Fibroblast of skin of right quadriceps (primary cell): ENCODE measurements around the gene PRKN.
A peak's percentile ranks its signal among the peaks of the same experiment; 100 is the strongest.

ENCODE experiments used
- DNase-seq: peaks from one replicate; pipeline ENCODE4 v3.0.0-alpha.2; 2013

PRKN gene

DNA sequence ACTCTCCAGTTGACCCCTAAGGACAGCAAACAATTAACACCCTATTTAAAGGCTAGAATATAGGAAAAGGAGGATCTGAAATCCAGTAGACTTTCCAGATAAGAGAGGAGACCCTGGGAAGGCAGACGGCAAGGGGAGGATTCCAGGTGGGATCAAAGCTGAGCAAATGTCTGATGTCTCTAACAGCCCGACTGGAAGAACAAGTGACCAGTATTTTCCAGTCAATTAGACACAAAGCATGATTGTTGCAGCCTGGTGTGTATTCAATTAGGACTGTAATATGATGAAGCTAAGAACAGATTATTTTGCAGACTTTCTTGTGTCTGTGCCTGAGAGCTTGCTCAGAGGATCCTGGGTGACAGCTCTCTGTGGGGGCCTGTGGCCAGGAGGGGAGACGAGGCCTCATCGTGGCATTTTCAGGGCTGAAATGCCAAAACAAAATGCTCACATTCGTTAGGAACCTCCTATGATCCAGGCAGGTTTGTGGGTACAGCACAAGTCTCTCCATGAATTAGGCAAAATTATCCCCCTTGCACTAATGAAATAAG, 981.9 kb downstream of the PRKN start:
- no peak for DNase-seq

DNA sequence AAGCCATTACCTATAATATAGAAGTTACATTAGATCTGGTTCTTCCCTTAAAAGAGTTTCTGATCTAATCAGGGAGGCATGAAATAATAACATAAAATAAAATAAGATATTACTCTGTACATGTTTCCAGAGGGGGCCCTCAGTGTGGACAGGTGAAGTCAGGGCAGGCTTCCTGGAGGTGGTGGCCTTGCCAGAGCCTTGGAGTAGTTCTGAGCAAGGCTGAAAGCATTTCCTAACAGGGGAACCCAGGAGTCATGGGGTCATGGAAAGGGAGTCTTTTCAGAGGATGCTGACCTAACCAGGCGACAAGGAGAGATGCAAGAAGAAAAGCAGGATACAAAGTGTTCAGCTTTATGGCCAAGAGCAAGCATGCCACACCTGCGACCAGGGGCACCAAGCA, 982.4 kb downstream of the PRKN start:
- DNase-seq = no peak

DNA sequence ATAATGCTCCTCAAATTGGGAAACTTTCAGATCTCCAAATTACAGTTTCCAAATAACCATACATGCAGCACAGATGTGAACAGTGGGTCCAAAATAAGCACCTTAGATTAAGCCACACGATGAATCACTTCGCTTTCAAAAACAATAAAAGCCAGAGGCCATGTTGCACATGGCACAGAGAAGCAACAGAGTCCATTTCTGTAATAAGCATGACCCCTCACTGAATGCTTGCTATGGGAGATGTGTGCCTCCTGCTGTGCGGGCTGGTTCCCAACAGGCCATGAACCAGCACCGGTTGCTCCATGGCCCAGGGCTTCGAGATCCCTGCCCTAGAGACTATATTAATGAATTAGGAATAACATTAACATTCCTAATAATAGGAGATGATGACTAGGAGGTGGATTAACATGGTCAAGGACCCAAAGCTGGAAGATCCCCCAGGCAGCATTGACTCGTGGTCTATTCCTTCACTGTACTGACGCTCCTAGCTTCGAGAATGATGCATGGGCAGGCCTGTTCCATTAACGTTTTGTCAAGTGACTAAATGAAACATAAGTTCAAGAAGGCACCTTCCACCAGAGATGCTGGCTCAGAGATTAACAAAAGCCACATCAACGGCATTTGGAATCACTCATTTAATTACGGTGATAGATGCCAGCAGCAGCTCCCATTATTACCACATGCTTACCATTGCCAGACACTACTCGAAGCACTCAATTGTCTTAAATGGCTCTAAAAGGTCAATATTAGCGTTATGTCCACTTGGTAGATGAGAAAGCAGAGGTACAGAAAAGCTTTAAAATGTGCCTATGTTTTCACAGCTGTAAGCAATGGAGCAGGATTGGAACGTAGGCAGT, 983.1 kb downstream of the PRKN start:
- peak; percentile 10 for DNase-seq

DNA sequence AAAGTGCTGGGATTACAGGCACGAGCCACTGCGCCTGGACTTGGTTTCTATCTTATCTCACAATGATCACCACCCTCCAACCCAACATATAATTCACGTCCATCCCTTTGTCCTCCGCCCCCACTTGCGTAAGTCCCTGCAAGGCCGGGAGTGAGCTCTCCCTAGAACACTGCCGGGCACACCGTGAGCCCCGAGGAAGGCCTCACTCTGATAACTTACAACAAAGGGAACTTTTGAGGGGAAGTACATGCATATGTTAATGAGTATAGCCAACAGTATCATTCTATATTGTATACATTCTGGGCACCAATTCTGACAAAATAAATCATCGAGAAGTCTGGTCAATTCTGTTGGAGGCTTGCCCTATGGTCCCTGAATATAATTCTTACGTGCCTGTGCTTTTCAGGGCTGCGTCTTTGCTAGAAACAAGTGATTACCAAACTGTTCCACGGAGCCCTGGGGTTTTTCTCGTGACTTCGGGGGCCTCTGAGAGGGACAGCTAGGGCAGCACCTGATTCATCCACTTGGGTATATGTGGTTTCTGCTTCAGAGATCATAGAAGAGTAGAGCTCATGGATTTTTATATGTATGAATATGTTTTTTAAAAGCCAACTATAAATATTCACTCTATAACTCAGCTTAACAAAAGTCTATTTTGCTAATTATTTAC, 983.9 kb downstream of the PRKN start:
- no peak for DNase-seq

DNA sequence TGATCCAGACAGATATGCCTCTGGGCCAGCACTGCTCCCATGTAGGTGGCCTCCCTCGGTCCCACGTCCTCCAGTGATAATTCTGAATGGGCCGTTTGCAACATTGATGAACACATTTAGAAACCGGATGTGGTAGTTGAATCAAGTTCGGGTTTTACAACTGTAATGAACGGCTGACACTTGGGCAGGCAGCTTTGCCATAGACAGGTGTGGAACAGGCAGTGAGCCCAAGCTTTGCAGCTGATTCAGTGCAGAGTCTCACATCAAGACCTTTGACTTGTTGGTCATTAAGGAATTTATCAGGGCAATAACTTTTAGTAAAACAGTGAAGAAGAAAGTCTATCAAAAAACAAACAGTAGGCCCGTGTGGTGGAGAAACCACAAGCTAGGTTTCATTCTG, 987.1 kb downstream of the PRKN start:
- DNase-seq = no peak

DNA sequence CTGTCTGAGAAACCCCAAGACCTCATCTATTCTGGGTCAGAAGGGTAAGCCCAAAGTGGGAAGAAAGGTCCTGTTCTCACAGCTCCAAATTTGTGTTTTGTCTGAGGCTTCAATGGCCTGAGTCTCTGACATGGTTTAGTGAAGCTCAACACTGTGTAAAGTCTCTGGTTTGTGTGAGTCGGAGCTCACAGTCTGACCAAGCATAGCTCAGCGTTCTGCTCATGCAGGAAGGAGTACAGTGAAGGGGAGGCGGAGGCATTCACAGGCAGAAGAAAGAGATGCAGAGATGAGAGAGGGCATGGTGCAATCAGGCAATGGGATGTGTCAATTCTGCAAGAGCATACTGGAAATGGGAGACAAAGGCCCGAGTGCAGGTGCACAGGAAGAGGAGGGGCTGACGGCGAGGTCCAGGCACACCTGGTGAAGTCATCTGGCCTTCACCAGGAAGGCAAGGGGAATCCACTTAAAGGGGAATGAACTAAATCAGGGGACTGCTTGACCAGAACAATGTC, 990.7 kb downstream of the PRKN start:
- peak; percentile 14 for DNase-seq

DNA sequence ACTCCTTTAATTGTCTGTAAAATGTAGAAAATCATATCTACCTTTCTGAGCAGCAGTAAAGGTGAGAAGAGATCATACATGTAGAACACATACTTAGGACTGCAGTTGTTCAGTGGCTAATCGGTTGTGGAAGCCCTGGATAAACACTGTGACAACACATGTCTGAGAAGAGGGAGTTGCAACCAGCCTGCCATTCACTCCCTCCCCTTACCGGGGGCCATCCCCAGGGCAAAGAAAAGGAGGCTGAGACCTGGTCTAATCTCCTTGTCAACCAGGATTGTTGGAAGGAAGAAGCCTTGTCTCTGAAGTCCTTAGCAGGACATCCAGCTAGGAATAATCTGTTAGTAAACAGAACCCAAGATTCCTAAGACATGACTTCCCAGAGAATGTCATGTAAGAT, 991.2 kb downstream of the PRKN start:
- no peak for DNase-seq

DNA sequence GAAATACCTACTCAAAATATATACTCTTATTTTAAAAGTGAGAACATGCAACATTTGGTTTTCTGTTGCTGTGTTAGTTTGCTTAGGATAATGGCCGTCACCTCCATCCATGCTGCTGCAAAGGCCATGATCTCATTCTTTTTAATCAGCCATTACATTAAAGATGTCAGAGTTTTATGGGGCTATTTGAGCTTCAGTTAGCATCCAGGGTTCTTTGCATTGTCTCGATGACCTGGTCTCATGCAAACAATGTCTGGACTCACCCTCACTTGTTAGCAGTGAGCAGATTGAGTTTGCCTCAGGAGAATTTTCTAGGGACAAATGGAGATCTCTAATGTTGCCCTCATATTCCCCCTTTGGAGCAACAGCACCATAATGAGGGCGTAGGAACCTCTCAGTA, 995.0 kb downstream of the PRKN start:
- no peak for DNase-seq

DNA sequence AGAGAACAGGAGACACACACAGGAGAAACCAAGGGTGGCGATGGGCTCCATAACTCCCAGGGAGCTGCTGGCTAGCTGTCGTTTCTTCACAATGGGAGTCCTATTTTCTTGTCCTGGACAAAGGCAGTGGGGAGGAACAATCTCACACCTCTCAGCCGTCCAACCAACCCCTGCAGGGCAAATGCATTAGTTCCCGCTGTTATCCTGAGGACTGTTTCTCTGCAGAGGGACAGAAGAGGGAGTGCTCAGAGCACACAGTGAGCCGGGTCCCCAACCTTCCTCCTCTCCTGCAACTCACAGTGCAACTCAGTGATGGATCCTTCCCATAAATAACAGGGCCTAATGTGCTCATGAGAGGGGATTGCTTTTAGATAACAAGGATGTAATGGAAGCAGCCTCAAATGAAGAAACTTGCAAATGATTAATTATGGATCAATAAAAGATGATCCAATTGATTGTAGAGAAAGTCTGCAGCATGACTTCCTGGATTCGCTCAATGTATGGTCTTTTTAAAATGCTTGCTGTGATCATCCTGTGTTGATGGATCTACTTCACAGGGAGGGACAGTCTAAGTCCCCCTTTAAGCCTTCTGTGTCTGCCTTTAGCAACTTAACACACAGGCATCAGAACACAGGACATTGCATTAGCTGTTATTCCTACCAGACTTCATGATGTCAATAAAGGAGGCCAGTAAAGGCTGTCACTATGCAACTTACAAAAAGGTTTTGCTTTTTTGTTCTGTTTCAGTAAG, 1000.3 kb downstream of the PRKN start:
- DNase-seq = no peak

DNA sequence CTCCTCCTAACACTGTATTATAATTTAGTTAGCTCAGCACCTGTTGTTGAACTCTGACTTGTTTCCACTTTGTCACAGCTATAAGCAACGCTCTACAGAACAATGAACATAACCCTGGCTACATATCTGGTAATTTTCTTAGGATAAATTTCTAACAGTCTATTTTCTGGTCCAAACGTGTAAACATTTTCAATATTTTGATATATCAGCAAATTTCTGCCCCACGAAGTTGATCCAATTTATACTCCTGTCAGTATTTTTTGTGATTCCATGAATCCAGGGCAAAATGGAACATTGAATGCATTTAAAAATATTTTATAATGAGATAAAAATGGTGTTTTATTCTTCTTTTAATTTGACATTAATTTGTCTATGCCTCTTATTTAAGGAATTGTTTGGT, 1005.2 kb downstream of the PRKN start:
- DNase-seq = no peak

DNA sequence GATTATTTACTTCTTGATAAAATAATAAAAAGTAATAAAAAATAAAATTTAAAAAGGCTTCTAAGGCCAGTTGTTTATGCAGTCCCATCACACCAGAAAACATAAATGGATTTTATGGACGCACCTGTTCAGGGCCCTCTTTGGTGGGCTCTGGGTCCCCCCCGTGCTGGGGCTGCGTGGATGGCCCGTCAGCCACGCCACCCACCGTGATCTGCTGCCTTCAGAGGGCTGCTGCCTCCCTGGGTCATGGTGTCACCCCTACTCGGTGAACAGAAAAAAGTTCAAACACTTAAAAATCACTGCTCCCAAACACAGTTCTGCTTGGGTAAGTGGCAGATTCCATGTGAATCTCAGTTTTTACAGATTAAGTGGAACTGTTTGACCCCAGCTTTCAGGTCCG, 1006.1 kb downstream of the PRKN start:
- DNase-seq = no peak

DNA sequence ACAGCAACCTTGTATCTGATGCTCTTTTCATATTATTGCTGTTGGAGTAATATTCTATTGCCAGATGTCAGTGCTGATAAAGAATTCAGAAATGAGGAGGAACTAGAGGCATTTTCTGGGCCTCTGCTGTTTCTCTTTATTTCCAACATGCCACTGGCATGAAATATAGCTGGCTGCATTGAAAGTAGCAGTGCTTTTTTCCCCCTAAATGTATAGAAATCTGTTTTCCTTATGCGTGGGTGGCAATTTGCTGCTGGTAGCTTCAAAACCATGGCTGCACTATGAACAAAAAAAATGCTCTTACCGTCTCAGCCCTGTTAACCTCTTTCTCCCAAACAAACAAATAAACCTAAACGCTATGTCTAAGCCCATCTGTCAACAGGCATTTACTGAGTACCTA, 1011.4 kb downstream of the PRKN start:
- DNase-seq = no peak

DNA sequence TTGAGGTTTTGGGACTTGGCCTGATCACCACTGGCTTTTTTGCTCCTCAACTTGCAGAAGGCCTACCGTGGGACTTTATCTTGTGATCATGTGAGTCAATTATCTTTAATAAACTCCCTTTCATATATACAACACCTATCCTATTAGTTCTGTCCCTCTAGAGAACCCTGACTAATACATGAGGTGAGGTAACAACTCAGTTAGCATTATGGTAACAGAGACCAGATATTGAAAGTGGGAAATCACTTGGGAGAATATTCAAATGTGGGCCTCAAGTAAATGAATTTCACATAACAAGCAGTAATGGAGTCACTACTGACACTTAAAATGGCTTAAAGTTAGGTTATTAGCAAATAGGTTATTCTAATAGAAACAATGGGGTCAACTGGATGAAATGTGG, 1015.6 kb downstream of the PRKN start:
- DNase-seq = no peak

DNA sequence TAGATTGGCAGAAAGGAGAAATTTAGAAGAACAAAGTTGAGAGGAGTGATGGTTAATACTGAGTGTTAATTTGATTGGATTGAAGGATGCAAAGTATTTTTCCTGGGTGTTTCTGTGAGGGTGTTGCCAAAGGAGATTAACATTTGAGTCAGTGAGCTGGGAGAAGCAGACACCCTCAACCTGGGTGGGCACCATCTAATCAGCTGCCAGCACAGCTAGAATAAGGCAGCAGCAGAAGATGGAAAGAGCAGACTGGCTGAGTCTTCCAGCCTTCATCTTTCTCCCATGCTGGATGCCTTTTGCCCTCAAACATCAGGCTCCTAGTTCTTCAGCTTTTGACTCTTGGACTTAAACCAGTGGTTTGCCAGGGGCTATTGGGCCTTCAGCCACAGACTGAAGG, 1016.1 kb downstream of the PRKN start:
- no peak for DNase-seq

DNA sequence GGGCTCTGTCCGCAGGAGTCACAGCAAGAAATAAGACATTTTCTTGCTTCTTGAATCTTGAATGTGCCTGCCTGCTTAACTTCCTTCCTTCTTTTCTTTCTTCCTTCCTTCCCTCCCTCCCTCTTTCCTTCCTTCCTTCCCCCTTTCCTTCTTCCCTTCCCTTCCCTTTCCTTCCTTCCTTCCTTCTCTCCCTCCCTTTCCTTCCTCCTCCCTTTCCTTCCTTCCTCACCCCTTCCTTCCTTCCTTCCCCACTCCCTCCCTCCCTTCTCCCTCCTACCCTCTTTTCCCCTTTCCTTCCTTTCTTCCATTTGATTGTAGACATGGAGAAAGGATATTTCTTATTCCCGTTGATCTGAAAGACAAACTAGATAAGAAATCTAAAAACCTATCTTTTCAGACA, 1016.9 kb downstream of the PRKN start:
- no peak for DNase-seq

DNA sequence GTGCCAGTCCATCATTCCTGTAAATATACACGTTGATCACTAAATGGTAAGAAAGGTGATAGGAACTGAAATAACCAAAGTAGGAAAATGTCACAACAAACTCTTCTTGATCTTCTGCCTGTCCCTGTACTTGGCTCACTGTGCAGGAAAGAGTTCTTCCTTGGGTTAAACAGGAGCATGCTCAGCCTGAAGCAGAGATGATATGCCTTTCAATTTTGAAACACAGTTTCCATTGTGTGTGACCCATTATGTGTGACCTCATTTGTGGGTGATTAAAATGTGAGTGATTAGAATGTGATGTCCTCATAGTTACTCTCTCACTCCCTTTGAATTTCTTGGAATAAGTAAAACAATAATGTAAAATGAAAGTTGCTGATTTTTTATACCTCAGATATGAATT, 1026.5 kb downstream of the PRKN start:
- DNase-seq = no peak

DNA sequence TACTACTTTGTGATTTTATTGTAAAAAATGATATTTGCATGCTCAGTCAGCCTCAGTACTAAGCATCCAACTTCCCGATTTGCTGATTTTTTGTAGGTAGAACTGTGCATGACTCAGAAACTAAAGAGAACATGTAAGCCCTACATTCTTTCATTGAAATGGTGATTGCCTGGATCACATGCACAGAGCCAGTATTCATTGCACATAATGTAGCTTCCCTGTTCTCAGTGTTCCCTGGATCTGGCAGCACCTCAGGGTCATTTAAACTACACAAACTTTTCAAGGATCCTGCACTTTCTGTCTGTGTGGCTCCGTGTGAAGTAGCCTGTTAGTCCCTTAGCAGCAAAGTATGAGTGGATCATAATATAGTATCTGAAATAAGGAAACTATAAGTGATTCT, 1030.8 kb downstream of the PRKN start:
- no peak for DNase-seq

DNA sequence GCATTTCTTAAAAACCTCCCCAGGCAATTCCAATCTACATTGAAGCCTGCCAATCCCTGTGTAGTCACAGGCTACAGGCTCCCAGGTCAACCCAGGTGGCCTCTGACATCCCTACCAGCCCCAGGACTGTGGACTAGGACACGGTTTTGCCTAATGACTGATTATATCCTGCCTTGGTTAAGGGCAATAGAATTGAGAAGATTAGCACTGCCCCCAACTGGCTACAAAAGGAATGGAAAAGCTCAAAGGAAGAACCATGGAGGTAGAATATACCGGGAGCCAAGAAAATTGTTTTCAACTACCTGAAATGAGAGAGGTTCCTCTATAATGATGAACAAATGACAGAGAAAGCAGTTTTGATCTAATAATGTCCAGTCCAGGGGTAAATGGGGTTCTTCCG, 1032.6 kb downstream of the PRKN start:
- peak; percentile 33 for DNase-seq

DNA sequence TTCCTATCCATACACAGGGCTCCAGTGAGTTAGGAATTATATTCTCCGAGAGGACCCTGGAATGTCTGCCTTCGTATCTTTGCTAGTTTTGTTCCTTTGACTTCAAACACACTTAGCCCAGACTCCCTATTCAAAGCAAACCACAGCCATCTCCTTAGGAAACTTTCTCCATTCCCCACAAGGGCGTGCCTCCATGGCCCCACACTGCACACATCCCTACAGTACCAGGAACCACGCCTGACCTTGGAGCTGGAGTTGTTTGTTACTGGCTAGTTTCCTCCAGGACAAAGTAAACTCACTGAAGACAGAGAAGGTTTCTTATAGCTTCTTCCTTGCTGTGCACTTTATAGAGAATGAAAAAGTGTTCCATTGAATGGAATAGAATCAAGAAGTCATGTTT, 1040.9 kb downstream of the PRKN start:
- DNase-seq = no peak

DNA sequence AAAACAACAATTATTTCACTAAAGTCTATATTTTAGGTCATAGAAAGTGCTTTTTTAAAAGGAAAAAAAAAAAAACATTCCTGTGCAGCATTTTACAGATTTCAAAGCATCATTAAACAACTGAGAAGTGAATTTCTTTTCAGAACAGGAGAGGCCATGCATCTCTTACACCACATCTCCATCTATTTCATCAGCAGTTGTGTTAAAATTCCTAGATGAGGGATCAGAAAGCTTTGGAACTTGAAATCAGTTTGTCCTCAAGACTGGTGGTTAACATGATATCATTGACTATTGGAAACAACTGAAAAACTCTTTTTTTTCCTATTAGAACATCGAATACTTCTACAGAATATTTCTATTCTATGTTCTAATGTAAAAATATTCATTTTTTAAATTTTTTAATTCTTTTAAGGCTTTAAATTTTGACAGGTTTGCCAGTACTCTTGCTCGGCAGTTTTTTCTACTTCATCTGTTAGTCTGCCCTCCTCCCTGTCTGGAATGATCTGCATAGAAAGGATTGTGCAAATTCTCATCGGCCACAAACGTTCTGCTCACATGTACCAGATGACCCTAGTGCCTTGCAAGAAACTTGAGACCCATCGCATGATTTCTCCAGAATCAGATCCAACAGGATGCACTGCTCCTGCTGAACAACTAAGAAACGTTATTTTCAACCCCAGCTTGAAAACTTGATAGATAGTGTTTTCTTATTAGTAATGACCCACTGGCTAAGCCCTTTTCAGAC, 1042.7 kb downstream of the PRKN start:
- DNase-seq = peak; percentile 32

DNA sequence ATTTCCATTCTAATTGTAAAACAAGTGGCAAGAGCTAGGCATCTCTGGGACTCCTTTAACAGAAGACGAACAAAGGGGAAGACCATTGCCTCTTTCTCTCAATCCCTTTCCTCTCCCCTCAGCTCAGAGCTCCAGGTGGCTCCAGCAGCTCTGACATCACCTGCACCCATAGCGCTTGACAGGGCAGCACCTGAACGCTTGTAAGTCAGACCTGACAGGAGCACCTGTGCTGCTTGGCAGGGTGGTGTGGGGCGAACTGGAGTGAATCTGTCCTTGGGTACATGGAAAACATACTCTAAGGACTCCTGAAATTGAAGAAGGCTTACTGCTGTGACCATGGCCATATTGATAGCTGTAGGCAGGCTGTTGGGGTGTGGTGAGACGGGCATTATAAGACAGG, 1044.2 kb downstream of the PRKN start:
- no peak for DNase-seq

DNA sequence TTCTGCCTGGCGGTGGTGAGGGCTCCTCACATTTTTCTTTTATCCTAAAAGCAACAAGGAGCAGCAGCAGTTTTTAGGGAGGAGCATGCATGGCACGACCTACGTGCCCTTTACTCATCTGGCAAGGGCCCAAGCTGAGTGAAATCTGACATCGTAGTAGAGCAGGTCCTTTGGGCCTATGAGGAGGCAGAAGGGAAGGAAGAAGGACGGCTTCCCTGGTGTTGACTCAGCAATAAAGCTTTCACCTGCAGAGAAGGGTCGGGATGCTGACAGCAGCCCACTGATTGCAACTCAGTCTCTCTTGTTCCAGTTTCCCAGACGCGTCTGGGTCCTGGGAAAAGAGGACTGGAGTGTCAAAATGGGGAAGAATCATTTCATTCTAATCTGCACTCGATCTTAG, 1044.6 kb downstream of the PRKN start:
- DNase-seq = no peak
